Erythroblast (primary cell): Measurements from ENCODE around the gene KRR1.
"Not testable (repeated sequence)": the region's sequence is repeated elsewhere in the genome, so short reads cannot be mapped to it uniquely, and the experiment has no call there.

ENCODE experiments used
- DNase-seq, 2 experiments: peaks; one replicate each; lab custom pipeline; 2025; lab: John Stamatoyannopoulos, UW
- GATA1 ChIP-seq: IDR thresholded peaks from 2 replicates; pipeline ENCODE4 v1.6.1; 2011; ENCODE audit warnings: low read depth, mild to moderate bottlenecking, control low read depth, low read length, moderate library complexity
- POLR2A ChIP-seq: IDR thresholded peaks from 2 replicates; pipeline ENCODE4 v1.6.1; 2011; ENCODE audit warnings: mild to moderate bottlenecking, low read length

KRR1 gene

DNA sequence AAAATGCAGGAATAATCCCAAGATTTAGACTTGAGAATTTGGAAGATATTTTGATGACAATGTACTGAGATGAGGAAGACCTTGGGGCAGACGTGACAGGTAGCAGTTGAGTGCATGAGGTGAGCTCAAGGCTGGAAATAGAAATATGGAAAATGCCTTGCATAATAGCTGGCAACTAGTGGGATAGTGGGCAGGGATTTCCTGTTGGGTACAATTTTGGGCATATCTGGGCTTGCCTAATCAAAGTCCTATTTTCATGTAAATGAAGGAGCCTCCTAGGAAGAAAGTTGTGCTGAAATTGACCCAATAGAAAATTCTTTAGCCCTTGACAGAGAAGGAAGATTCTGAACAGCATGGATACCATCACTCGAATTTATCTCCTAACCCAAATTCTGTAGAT, 37.3 kb downstream of the KRR1 start:
- TF ChIP-seq POLR2A (no peak), GATA1 (no peak)
- DNase-seq = no peak

DNA sequence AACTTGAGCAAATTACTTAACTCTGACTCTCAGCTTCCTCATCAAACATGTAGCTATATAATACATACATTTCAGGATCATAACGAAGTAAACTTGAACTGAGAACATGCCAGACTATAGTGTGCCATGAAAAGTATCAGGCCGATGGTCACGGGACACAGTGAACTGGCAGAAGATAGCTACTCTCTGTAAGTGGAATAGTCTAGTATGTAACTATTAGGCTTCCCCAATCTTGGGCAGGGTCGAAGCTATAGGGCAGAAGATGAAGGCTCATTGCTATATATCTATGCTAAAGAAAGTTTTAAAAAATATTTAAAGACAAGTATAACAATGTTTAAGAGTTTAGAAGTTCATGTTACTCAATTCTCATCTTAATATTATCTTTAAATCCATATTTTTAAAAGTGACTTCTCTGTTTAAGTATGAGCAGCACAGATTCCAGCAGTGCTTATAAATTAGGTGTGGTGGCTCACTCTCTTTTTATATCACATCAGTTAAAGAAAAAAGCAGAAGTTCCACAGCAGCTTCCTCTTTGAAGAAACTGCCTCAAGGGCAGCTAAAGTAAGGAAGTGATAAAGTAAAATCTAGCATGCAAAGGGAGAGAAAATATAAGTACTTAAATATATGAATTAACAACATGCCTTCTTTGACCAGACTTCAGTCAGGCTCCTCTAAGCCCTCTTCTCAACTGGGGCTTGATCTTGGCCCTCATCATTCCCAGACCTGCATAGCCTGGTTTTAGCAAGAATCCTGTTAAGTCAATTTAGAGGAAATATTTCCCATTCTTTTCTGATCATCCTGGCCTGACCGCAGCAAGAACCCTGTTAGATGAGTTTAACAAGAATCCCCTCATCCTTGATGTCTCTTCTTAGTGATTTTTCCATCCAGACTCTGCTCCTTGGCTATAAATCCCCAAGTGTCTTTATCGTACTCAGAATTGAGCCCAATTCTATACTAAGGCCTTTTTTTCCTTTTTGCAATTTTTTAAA, 39.2 kb downstream of the KRR1 start:
- DNase-seq = no peak
- TF ChIP-seq POLR2A (no peak), GATA1 (no peak)

DNA sequence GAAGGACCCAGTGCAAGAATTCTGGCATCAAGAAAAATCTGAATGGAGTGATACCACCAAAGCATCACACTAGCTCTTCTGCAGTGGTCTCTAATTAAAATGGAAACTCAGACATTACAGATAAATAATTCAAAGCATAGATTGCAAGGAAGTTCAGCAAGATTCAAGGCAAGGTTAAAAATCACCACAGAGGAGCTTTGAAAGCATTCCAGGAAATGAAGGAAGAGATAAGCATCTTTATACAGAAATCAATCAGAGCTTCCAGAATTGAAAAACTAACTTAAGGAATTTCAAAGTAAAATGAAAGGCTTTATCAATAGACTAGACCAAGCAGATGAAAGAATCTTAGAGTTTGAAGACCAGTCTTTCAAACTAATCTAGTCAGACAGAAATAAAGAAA, 51.2 kb downstream of the KRR1 start:
- TF ChIP-seq GATA1 = no peak
- TF ChIP-seq POLR2A = no peak
- no peak for DNase-seq

DNA sequence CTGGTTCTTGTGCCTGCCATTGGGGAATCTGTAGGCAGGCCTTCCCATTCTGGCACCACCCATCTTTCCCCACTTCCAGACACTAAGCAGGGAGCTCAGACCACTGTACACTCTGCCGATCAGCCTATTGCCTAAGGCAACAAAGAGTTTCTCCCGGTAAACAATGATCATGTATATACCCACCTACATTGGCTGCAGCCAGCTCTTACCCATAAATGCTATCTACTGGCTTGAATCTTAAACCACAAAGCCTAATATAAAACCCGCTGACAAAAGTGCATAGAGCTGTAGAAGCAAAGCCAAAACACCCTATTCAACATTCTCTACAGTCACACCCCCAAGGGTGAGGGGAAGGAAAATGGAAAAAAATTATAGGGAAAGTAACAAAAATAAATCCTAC, 51.7 kb downstream of the KRR1 start:
- TF ChIP-seq POLR2A = no peak
- no peak for TF ChIP-seq GATA1
- DNase-seq = no peak

DNA sequence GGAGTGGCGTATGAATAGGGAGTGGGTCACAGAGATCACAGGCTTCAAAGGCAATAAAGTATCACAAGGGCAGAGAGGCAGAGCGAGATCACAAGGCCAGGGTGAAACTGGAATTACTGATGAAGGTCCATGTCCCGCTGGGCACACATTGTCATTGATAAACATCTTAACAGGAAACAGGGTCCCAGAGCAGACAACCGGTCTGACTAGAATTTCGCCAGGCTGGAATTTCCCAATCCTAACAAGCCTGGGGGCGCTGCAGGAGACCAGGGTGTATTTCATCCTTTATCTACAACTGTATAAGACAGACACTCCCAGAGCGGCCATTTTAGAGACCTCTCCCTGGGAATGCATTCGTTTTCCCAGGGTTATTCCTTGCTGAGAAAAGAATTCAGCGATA, 53.5 kb downstream of the KRR1 start:
- DNase-seq = not testable (repeated sequence)

GRCh38 chr12:75457191-75457590, 54.2 kb downstream of the KRR1 start:
- TF ChIP-seq POLR2A (no peak), GATA1 (no peak)
- DNase-seq = no peak

- TF ChIP-seq POLR2A (no peak), GATA1 (no peak)
- no peak for DNase-seq
Measured at GRCh38 chr12:75455839-75456238, 55.6 kb downstream of the KRR1 start.

- DNase-seq = no peak
Measured at GRCh38 chr12:75452675-75453330, 58.6 kb downstream of the KRR1 start.

GRCh38 chr12:75447691-75448393, 63.6 kb downstream of the KRR1 start:
- TF ChIP-seq GATA1 = no peak
- no peak for TF ChIP-seq POLR2A
- no peak for DNase-seq

More at GRCh38 chr12:75452675-75453330, 58.6 kb downstream of the KRR1 start:
- TF ChIP-seq GATA1 (no peak), POLR2A (no peak)

DNA sequence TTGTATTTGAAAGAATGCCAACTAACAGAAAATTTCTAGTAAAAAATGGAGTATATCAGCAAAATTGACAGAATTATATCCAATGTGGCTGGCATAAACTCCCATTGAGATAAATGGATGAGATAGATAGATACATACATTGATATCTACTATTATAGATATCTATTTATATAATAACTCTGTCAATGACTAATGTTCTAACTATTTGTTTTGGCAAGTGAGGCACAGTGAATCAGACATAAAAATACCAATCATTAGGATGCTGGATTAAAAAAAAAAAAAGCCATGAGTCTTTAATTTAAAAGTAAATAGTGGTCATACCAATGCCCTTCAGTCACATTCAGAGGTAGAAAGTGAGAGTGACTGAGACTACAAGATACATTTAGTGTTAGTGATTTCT, 64.6 kb downstream of the KRR1 start:
- DNase-seq = no peak
- TF ChIP-seq GATA1 = no peak
- no peak for TF ChIP-seq POLR2A

- DNase-seq = not testable (repeated sequence)
Measured at GRCh38 chr12:75445137-75445507, 66.3 kb downstream of the KRR1 start.

DNA sequence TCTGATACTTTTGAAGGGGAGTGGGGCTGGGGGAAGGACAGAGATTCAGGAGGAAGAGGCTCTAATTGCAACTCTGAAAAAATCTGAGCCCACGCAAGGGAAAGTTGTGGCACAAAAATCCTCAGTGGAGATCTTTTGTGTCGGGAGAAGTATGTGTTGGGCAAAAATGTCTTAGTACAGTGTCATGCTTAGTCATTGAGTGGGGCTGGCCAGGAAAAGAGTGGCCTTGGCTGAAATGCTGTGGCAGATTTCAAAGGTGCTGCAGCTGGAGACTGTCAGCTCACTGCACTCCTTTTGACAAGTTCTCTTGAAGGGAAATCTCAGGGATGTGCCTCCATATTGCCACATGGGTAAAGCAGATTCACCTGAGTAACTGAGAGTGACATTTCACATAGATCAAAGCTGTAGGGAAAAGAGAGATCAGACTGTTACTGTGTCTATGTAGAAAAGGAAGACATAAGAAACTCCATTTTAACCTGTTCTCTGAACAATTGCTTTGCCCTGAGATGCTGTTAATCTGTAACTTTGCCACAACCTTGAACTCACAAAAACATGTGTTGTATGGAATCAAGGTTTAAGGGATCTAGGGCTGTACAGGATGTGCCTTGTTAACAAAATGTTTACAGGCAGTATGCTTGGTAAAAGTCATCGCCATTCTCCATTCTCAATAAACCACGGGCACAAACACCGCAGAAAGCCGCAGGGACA, 66.8 kb downstream of the KRR1 start:
- DNase-seq = no peak
- TF ChIP-seq POLR2A (no peak), GATA1 (no peak)

DNA sequence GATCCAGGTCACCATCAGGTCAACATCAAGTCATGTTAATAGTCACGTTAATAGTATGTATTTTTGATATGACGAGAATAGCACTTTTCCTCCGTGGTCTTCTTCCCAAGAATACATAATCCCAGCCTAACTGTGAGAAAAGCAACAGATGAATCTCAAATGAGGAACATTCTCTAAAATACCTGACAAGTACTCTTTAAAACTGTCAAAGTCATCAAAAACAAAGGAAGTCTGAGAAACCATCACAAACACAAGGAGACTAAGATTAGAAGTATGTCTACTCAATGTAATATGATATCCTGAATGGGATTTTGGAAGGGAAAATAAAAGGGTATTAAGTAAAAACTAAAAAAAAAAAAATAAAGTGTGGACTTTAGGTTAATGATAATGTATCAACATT, 67.7 kb downstream of the KRR1 start:
- DNase-seq = no peak
- no peak for TF ChIP-seq GATA1
- TF ChIP-seq POLR2A = no peak

GRCh38 chr12:75442454-75442853, 69.0 kb downstream of the KRR1 start:
- DNase-seq = not testable (repeated sequence)

DNA sequence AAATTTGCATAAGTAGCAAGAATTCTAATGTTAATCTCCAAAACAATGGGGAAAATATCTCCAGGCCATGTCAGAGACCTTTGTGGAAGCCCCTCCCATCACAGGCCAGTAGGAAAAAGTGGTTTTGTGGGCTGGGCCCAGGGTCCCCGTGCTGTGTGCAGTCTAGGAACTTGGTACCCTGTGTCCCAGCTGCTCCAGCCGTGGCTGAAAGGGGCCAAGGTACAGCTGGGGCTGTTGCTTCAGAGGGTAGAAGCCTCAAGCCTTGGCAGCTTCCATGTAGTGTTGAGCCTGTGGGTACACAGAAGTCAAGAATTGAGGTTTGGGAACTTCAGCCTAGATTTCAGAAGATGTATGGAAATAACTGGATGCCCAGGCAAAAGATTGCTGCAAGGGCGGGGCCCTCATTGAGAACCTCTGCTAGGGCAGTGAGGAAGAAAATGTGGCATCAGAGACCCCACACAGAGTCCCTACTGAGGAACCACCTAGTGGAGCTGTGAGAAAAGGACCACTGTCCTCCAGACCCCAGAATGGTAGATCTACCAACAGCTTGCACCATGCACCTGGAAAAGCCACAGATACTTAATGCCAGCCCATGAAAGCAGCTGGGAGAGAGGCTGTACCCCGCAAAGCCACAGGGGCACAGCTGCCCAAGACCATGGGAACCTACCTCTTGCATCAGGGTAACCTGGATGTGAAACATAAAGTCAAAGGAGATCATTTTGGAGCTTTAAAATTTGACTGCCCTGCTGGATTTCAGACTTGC, 69.5 kb downstream of the KRR1 start:
- DNase-seq = not testable (repeated sequence)
